ENCODE results near the gene MGAM2. TPM values are rescaled to one million over a fixed set of nuclear protein-coding genes. Genes with fewer than 3 reads are reported as not detected.

MGAM2 gene
- total and polyA plus RNA-seq, 2 of the 13 experiments (the other 11 are each of a cell fraction or from before 2014, with no cell fraction given): 0.29 TPM; not detected in 1

DNA sequence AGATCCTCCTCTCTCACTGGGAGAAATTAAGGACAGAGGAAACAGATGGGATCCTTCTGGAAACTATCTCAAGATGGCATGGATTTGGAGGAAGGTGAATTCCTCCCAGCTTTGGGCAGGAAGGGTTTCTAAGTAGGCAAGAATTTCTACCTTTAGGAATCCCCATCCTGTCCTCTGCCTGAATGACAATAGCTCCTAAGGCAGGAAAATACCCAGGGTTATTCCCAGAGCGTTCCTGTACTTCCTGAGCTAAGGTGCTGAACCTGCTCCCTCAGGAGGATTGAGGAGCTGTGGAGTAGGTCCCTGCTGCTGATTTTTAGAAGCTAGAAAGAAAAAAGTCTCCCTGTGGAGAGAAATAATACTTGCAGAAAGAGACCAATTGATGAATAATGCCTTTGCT lies 568 bp downstream of the MGAM2 start (continued):
- no peak for TF ChIP-seq MAFK (conservative IDR thresholded peaks at IDR 0.05 in 1 of 2, IDR thresholded peaks at IDR 0.05 in 1 of 2; ENCODE audit: low read length in 2 of 2)
- TF ChIP-seq WIZ (CRISPR knock-in tag; IDR thresholded peaks at IDR 0.05): no peak
- TF ChIP-seq, protein P1, sequence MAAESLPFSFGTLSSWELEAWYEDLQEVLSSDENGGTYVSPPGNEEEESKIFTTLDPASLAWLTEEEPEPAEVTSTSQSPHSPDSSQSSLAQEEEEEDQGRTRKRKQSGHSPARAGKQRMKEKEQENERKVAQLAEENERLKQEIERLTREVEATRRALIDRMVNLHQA (CRISPR knock-in tag; IDR thresholded peaks at IDR 0.05): no peak

DNA sequence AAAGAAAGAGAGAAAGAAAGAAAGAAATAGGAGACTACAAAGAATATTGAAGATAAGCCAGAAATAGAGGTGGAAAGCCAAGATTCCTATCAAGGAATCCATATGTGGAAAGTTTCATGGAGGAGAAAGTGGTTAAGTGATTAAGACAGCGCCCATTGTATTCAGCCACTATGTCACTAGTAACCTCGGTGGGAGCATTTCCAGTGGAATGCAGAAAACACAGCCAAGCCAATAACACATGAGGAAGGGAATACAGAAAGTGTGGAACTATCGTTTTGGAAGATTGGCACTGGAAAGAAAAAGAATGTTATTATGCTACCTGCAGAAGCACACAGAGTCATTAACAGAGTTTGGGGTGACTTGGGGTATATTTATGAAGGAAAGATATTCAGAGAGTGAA lies 2.7 kb downstream of the MGAM2 start:
- no peak overlapping the region for H3K4me3 ChIP-seq (replicated peaks in 1 of 3; ENCODE audit: insufficient read depth in 1 of 3, low read depth in 2 of 3, low read length in 3 of 3)
- H3K79me2 ChIP-seq (ENCODE audit: insufficient read depth, low read length): no peaks in the 10 kb centered on the region
- WGBS (ENCODE audit: low lambda C conversion rate): 40% methylated on average over 3 of the region's 3 CpGs
- FAIRE-seq: no peak
- ChIA-PET CTCF (ENCODE audit: low intra/inter-chr PET ratio, low total read pairs) (no interaction called here), POLR2A (no interaction called here)
- DNase-seq (ENCODE audit: low spot score): no peak
- H2AFZ ChIP-seq (ENCODE audit: low read length): no peak overlapping the region
- ATAC-seq: no peak
- 0 out of 2 replicates have a peak, but pooled peaks cover 5% of the 10 kb centered on the region for H3K4me1 ChIP-seq (ENCODE audit: insufficient read depth, low read length)
- no peak overlapping the region for H3K27ac ChIP-seq (ENCODE audit: extremely low read length, insufficient read depth, low read length)
- in situ Hi-C loops (cut with HindIII; ENCODE audit: extremely low pct_ligation_motif_present, low pct_unique_long_range_greater_than_20kb) (no loop called here), intact Hi-C loops (cut with micrococcal nuclease; ENCODE audit: unreplicated experiment) (no loop called here)
- H3K36me3 ChIP-seq (replicated peaks in 1 of 2; ENCODE audit: control insufficient read depth in 1 of 2, insufficient read depth in 2 of 2, low read length in 2 of 2): no peaks in the 10 kb centered on the region
- H3K27me3 ChIP-seq (ENCODE audit: control insufficient read depth in 1 of 2, insufficient read depth in 2 of 2, low read length in 2 of 2): no peaks in the 10 kb centered on the region
- no peak overlapping the region for H3K4me2 ChIP-seq (ENCODE audit: low read depth, low read length)
- no peak overlapping the region for H3K9ac ChIP-seq (ENCODE audit: insufficient read depth, low read depth, low read length)
- H4K20me1 ChIP-seq (ENCODE audit: insufficient read depth, low read length): no peaks in the 10 kb centered on the region
- no TSS peak for BruUV-seq (replicated peaks)
- no peaks in the 10 kb centered on the region for H3K9me3 ChIP-seq (ENCODE audit: low read length)
- TF ChIP-seq ERF (CRISPR knock-in tag; IDR thresholded peaks at IDR 0.05) (no peak), NCOA1 (CRISPR knock-in tag; IDR thresholded peaks at IDR 0.05) (no peak), MTF2 (CRISPR knock-in tag; IDR thresholded peaks at IDR 0.05; ENCODE audit: borderline replicate concordance) (no peak), SUZ12 (IDR thresholded peaks at IDR 0.05; ENCODE audit: low read depth, low read length) (no peak), ZNF776 (CRISPR knock-in tag; IDR thresholded peaks at IDR 0.05) (no peak), ZNF326 (CRISPR knock-in tag; IDR thresholded peaks at IDR 0.05; ENCODE audit: borderline replicate concordance) (no peak), ZNF225 (CRISPR knock-in tag; IDR thresholded peaks at IDR 0.05) (no peak), ZFP36L2 (CRISPR knock-in tag; IDR thresholded peaks at IDR 0.05) (no peak), ZFP36L1 (CRISPR knock-in tag; IDR thresholded peaks at IDR 0.05) (no peak)
- TF ChIP-seq, protein P2, sequence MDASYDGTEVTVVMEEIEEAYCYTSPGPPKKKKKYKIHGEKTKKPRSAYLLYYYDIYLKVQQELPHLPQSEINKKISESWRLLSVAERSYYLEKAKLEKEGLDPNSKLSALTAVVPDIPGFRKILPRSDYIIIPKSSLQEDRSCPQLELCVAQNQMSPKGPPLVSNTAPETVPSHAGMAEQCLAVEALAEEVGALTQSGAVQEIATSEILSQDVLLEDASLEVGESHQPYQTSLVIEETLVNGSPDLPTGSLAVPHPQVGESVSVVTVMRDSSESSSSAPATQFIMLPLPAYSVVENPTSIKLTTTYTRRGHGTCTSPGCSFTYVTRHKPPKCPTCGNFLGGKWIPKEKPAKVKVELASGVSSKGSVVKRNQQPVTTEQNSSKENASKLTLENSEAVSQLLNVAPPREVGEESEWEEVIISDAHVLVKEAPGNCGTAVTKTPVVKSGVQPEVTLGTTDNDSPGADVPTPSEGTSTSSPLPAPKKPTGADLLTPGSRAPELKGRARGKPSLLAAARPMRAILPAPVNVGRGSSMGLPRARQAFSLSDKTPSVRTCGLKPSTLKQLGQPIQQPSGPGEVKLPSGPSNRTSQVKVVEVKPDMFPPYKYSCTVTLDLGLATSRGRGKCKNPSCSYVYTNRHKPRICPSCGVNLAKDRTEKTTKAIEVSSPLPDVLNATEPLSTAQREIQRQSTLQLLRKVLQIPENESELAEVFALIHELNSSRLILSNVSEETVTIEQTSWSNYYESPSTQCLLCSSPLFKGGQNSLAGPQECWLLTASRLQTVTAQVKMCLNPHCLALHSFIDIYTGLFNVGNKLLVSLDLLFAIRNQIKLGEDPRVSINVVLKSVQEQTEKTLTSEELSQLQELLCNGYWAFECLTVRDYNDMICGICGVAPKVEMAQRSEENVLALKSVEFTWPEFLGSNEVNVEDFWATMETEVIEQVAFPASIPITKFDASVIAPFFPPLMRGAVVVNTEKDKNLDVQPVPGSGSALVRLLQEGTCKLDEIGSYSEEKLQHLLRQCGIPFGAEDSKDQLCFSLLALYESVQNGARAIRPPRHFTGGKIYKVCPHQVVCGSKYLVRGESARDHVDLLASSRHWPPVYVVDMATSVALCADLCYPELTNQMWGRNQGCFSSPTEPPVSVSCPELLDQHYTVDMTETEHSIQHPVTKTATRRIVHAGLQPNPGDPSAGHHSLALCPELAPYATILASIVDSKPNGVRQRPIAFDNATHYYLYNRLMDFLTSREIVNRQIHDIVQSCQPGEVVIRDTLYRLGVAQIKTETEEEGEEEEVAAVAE (CRISPR knock-in tag; IDR thresholded peaks at IDR 0.05; ENCODE audit: borderline replicate concordance): no peak
- TF ChIP-seq, protein P3, sequence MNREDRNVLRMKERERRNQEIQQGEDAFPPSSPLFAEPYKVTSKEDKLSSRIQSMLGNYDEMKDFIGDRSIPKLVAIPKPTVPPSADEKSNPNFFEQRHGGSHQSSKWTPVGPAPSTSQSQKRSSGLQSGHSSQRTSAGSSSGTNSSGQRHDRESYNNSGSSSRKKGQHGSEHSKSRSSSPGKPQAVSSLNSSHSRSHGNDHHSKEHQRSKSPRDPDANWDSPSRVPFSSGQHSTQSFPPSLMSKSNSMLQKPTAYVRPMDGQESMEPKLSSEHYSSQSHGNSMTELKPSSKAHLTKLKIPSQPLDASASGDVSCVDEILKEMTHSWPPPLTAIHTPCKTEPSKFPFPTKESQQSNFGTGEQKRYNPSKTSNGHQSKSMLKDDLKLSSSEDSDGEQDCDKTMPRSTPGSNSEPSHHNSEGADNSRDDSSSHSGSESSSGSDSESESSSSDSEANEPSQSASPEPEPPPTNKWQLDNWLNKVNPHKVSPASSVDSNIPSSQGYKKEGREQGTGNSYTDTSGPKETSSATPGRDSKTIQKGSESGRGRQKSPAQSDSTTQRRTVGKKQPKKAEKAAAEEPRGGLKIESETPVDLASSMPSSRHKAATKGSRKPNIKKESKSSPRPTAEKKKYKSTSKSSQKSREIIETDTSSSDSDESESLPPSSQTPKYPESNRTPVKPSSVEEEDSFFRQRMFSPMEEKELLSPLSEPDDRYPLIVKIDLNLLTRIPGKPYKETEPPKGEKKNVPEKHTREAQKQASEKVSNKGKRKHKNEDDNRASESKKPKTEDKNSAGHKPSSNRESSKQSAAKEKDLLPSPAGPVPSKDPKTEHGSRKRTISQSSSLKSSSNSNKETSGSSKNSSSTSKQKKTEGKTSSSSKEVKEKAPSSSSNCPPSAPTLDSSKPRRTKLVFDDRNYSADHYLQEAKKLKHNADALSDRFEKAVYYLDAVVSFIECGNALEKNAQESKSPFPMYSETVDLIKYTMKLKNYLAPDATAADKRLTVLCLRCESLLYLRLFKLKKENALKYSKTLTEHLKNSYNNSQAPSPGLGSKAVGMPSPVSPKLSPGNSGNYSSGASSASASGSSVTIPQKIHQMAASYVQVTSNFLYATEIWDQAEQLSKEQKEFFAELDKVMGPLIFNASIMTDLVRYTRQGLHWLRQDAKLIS (CRISPR knock-in tag; IDR thresholded peaks at IDR 0.05): no peak
- TF ChIP-seq, protein P4, sequence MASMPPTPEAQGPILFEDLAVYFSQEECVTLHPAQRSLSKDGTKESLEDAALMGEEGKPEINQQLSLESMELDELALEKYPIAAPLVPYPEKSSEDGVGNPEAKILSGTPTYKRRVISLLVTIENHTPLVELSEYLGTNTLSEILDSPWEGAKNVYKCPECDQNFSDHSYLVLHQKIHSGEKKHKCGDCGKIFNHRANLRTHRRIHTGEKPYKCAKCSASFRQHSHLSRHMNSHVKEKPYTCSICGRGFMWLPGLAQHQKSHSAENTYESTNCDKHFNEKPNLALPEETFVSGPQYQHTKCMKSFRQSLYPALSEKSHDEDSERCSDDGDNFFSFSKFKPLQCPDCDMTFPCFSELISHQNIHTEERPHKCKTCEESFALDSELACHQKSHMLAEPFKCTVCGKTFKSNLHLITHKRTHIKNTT (CRISPR knock-in tag; IDR thresholded peaks at IDR 0.05): no peak
